Immature natural killer cell (primary cell): ENCODE results near the gene UBE2G1. TPM values are rescaled to one million over a fixed set of nuclear protein-coding genes. Genes with fewer than 3 reads are reported as not detected.
"Not testable (repeated sequence)": the region's sequence is repeated elsewhere in the genome, so short reads cannot be mapped to it uniquely, and the experiment has no call there.

Experiments used
- DNase-seq, 3 donors: peaks; one replicate each; pipeline ENCODE4 v3.0.0; 2022; ENCODE audit warnings: mixed read lengths in 1 of 3
- H3K27ac Mint-ChIP-seq, 6 donors: one replicate each; pipeline ENCODE4 v1.8.0; 2020; ENCODE audit warnings: mixed read lengths in 6 of 6, mild to moderate bottlenecking in 5 of 6, inconsistent platforms in 4 of 6, moderate library complexity in 3 of 6
- H3K27me3 Mint-ChIP-seq, 3 donors: one replicate each; pipeline ENCODE4 v1.8.0; 2020 to 2021; ENCODE audit warnings: low read depth in 3 of 3, mild to moderate bottlenecking in 3 of 3, mixed read lengths in 3 of 3, moderate library complexity in 3 of 3, inconsistent platforms in 1 of 3
- H3K36me3 Mint-ChIP-seq, 3 donors: one replicate each; pipeline ENCODE4 v1.8.0; 2020; ENCODE audit warnings: mixed read lengths in 3 of 3, inconsistent platforms in 2 of 3, mild to moderate bottlenecking in 2 of 3
- H3K4me1 Mint-ChIP-seq, 2 donors: one replicate each; pipeline ENCODE4 v1.8.0; 2020; ENCODE audit warnings: inconsistent platforms in 2 of 2, mild to moderate bottlenecking in 2 of 2, mixed read lengths in 2 of 2, moderate library complexity in 1 of 2
- H3K4me3 Mint-ChIP-seq, 5 donors: one replicate each; pipeline ENCODE4 v1.8.0; 2020; ENCODE audit warnings: mild to moderate bottlenecking in 5 of 5, mixed read lengths in 5 of 5, inconsistent platforms in 3 of 5, moderate library complexity in 3 of 5
- H3K9me3 Mint-ChIP-seq, 6 donors: one replicate each; pipeline ENCODE4 v1.8.0; 2020; ENCODE audit warnings: mild to moderate bottlenecking in 6 of 6, mixed read lengths in 6 of 6, inconsistent platforms in 4 of 6, moderate library complexity in 3 of 6
- polyA plus RNA-seq, 3 donors: library from polyadenylated mRNA; unstranded; fragments of 300-500 nt; fragmentation: Illumina TruSeq; gene quantifications; one replicate each; pipeline ENCODE4 v1.2.3, GENCODE V29; 2021

The UBE2G1 gene
- polyA plus RNA-seq, 3 donors from 2014 or later: 48.1 to 84.7 (median 69.3) TPM

DNA sequence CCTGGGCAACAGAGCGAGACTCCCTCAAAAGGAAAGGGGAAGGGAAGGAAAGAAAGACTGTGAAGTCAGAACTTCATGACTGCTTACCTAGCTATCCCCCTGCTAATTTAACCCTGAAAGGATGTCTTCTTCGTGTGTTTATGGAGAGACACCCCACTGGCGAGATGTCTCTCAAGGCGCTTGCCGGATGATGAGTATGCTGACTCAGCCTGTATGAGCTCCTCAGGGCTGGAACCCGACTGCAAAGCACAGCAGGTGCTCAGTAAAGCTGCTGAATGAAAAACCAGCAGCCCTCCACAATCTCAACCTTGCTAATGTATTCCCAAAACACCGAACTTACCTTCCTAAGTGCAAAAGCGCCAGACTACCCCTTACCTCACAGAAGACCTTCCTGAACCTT lies 105.0 kb downstream of the UBE2G1 start:
- peaks cover 0 to 7% (median 7%) of the 10 kb centered on the region in 3 donors for H3K36me3 Mint-ChIP-seq
- peaks cover 48 to 66% of the 10 kb centered on the region in 2 donors for H3K4me1 Mint-ChIP-seq
- peaks cover 0 to 6% (median 2%) of the 10 kb centered on the region in 3 donors for H3K27me3 Mint-ChIP-seq
- no peaks in the 10 kb centered on the region for H3K9me3 Mint-ChIP-seq
- DNase-seq: no peak
- H3K4me3 Mint-ChIP-seq: peak overlapping the region in 4 of 5 donors; percentile 36 to 97 (median 70)
- H3K27ac Mint-ChIP-seq: peak overlapping the region in 2 of 6 donors; percentile 40 to 56

- H3K27ac Mint-ChIP-seq: no peak overlapping the region
- peaks cover 0 to 9% (median 7%) of the 10 kb centered on the region in 3 donors for H3K36me3 Mint-ChIP-seq
- H3K4me3 Mint-ChIP-seq: no peak overlapping the region
- H3K4me1 Mint-ChIP-seq: peaks cover 46 to 71% of the 10 kb centered on the region in 2 donors
- no peak for DNase-seq
- H3K9me3 Mint-ChIP-seq: no peaks in the 10 kb centered on the region
- H3K27me3 Mint-ChIP-seq: peaks cover 0 to 2% (median 0%) of the 10 kb centered on the region in 3 donors
Observed at GRCh38 chr17:4258867-4259266, 107.6 kb downstream of the UBE2G1 start.

DNA sequence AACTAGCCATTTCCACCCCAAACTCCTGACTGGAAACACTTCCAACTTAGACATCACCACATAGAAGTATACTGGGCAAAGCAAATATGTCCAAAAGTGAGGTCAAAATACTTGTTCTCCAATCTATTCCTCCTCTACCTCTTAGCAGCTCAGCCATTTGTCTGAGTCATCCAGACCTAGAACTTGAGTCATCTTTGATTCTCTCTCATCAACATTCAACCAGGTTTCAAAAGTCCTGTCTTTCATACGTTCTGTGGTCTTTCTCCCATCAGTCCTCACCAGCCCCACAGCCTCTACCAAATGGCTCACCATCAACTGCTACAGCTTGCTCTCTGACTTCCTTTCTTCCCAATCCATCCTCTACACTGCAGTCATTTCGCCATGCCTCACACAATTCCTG lies 109.5 kb downstream of the UBE2G1 start:
- H3K4me3 Mint-ChIP-seq: no peak overlapping the region

GRCh38 chr17:4255271-4255670 lies 111.2 kb downstream of the UBE2G1 start:
- H3K36me3 Mint-ChIP-seq, H3K27ac Mint-ChIP-seq, H3K4me3 Mint-ChIP-seq, H3K27me3 Mint-ChIP-seq, DNase-seq, H3K9me3 Mint-ChIP-seq: not testable (repeated sequence)
- H3K4me1 Mint-ChIP-seq: peaks cover 37 to 68% of the 10 kb centered on the region in 2 donors

More for the DNA sequence above, 109.5 kb downstream of the UBE2G1 start:
- H3K36me3 Mint-ChIP-seq: peaks cover 0 to 9% (median 7%) of the 10 kb centered on the region in 3 donors
- no peaks in the 10 kb centered on the region for H3K27me3 Mint-ChIP-seq
- H3K27ac Mint-ChIP-seq: peak overlapping the region in 2 of 6 donors; percentile 36 to 40
- H3K9me3 Mint-ChIP-seq: no peaks in the 10 kb centered on the region
- DNase-seq: no peak
- peaks cover 37 to 72% of the 10 kb centered on the region in 2 donors for H3K4me1 Mint-ChIP-seq

DNA sequence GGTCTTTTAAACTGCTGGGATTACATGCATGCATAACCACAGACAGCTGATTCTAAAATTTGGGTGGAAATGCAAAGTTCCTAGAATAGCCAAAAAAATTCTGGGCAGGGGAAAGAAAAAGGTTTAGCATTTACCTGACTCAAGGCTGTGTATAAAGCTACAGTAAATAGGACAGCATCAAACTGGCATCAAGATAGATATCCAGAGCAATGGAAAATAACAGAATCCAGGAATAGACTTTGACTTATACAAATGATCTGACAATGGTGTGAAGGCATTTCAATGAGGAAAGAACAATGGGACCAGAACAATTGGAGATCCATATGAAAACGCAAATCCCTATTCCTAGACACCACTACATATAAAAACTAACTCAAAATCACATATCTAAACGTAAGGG lies 115.6 kb downstream of the UBE2G1 start:
- no peak overlapping the region for H3K4me3 Mint-ChIP-seq
- DNase-seq: no peak
- peaks cover 0 to 7% (median 0%) of the 10 kb centered on the region in 3 donors for H3K36me3 Mint-ChIP-seq
- no peaks in the 10 kb centered on the region for H3K9me3 Mint-ChIP-seq
- peaks cover 48 to 82% of the 10 kb centered on the region in 2 donors for H3K4me1 Mint-ChIP-seq
- peak overlapping the region in 1 of 6 donors; percentile 23 for H3K27ac Mint-ChIP-seq
- H3K27me3 Mint-ChIP-seq: peaks cover 0 to under 1% (median 0%) of the 10 kb centered on the region in 3 donors

DNA sequence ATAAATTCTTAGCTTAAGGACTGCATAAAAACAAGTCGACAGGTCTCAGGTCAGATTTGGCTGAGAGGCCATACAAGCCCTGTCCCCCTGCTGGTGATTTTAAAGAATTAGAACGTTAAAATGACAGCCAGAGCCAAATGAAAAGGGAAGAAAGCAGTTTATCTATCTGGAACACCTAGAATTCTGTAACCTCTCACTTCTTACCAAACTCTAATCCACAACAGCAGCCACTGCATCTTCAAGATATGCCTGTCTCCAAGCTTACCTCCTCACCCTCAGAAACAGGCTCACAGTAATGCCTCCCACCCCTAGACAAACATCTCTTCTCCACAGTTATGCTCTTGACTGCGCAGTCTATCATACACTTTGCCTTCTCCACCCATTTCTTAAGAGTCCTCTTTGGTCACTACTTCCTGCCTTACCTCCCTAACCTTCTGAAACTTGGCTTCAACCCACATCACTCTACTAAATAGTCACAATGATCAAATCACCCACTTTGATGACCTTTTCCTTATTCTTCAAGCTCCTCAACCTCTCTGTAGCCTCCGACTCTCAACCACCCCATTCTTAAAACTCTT lies 116.9 kb downstream of the UBE2G1 start:
- Mint-ChIP-seq H3K27ac (peak overlapping the region in 3 of 6 donors; percentile 26 to 52 (median 36)), H3K27me3 (peaks cover 0 to 3% (median 0%) of the 10 kb centered on the region in 3 donors), H3K36me3 (peaks cover 0 to 7% (median 2%) of the 10 kb centered on the region in 3 donors), H3K9me3 (no peaks in the 10 kb centered on the region), H3K4me3 (no peak overlapping the region), H3K4me1 (peaks cover 49 to 83% of the 10 kb centered on the region in 2 donors)
- DNase-seq: no peak

- Mint-ChIP-seq H3K9me3 (no peaks in the 10 kb centered on the region), H3K4me1 (peaks cover 51 to 83% of the 10 kb centered on the region in 2 donors)
Observed at GRCh38 chr17:4248504-4249277, 117.8 kb downstream of the UBE2G1 start.

DNA sequence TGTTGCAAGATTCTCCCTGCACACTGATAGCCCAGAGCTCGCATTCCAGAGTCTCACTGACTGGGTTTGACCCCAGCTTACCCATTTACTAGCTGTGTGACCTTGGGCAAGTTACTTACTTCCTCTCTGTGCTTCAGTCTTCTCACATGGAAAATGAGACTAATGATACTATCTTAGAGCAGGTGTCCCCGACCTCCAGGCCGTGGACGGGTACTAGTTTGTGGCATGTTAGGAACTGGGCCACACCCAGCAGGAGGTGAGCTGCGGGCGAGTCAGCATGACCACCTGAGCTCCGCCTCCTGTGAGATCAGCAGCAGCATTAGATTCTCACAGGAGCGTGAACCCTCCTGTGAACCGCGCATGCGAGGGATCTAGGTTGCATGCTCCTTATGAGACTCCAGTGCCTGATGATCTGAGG lies 118.5 kb downstream of the UBE2G1 start:
- H3K9me3 Mint-ChIP-seq: no peaks in the 10 kb centered on the region
- H3K36me3 Mint-ChIP-seq: peaks cover 0 to 7% (median 3%) of the 10 kb centered on the region in 3 donors
- H3K27ac Mint-ChIP-seq: no peak overlapping the region
- H3K4me1 Mint-ChIP-seq: peaks cover 48 to 77% of the 10 kb centered on the region in 2 donors
- no peak overlapping the region for H3K4me3 Mint-ChIP-seq
- peaks cover 0 to 3% (median 0%) of the 10 kb centered on the region in 3 donors for H3K27me3 Mint-ChIP-seq
- no peak for DNase-seq

More at GRCh38 chr17:4248504-4249277, 117.8 kb downstream of the UBE2G1 start:
- Mint-ChIP-seq H3K27ac (peak overlapping the region in 1 of 6 donors; percentile 21), H3K27me3 (peaks cover 0 to 3% (median 0%) of the 10 kb centered on the region in 3 donors), H3K4me3 (no peak overlapping the region), H3K36me3 (peaks cover 0 to 7% (median 3%) of the 10 kb centered on the region in 3 donors)
- no peak for DNase-seq

GRCh38 chr17:4247361-4247970 lies 119.0 kb downstream of the UBE2G1 start:
- no peak overlapping the region for H3K4me3 Mint-ChIP-seq
- no peaks in the 10 kb centered on the region for H3K9me3 Mint-ChIP-seq
- H3K36me3 Mint-ChIP-seq: peaks cover 0 to 7% (median 3%) of the 10 kb centered on the region in 3 donors
- peaks cover 0 to 3% (median 0%) of the 10 kb centered on the region in 3 donors for H3K27me3 Mint-ChIP-seq
- DNase-seq: no peak
- peak overlapping the region in 2 of 6 donors; percentile 19 to 56 for H3K27ac Mint-ChIP-seq
- H3K4me1 Mint-ChIP-seq: peaks cover 48 to 73% of the 10 kb centered on the region in 2 donors

GRCh38 chr17:4246674-4247073 lies 119.8 kb downstream of the UBE2G1 start:
- Mint-ChIP-seq H3K9me3 (no peaks in the 10 kb centered on the region), H3K4me1 (peaks cover 45 to 66% of the 10 kb centered on the region in 2 donors), H3K27ac (peak overlapping the region in 2 of 6 donors; percentile 21 to 34), H3K27me3 (peaks cover 0 to 3% (median 0%) of the 10 kb centered on the region in 3 donors), H3K36me3 (peaks cover 0 to 7% (median 3%) of the 10 kb centered on the region in 3 donors), H3K4me3 (no peak overlapping the region)
- no peak for DNase-seq

GRCh38 chr17:4241535-4241934 lies 124.9 kb downstream of the UBE2G1 start:
- Mint-ChIP-seq H3K4me1 (peaks cover 11 to 19% of the 10 kb centered on the region in 2 donors), H3K27me3 (peaks cover 0 to 3% (median 0%) of the 10 kb centered on the region in 3 donors), H3K36me3 (peaks cover 0 to 9% (median 8%) of the 10 kb centered on the region in 3 donors), H3K4me3 (no peak overlapping the region), H3K9me3 (no peaks in the 10 kb centered on the region), H3K27ac (no peak overlapping the region)
- DNase-seq: no peak

DNA sequence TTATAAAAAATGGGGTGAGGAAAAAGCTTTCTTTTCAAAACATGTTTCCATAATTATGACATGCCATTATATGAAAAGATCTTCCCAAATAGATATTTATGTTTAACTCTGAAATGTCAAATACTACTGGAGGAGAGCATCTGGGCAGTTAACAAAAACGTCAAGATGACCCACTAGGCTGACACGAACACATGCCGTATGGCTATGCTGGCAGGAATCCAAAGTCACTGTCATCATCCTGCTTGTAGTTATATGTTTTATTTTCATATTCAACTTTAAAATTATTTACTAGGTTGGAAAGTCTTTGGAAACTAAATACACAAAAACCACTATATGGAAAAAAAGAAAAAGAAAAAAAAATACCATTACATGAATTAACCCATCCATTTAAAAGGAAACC lies 130.0 kb downstream of the UBE2G1 start:
- Mint-ChIP-seq H3K4me3 (no peak overlapping the region), H3K36me3 (peaks cover 11 to 30% (median 13%) of the 10 kb centered on the region in 3 donors), H3K27ac (no peak overlapping the region), H3K9me3 (no peaks in the 10 kb centered on the region), H3K4me1 (peaks cover 14 to 20% of the 10 kb centered on the region in 2 donors), H3K27me3 (no peaks in the 10 kb centered on the region)
- no peak for DNase-seq

GRCh38 chr17:4235372-4236279 lies 130.8 kb downstream of the UBE2G1 start:
- Mint-ChIP-seq H3K27me3 (no peaks in the 10 kb centered on the region), H3K36me3 (peaks cover 8 to 31% (median 13%) of the 10 kb centered on the region in 3 donors), H3K9me3 (no peaks in the 10 kb centered on the region), H3K4me1 (peaks cover 14 to 20% of the 10 kb centered on the region in 2 donors), H3K4me3 (no peak overlapping the region), H3K27ac (no peak overlapping the region)
- DNase-seq: no peak
